HCT116 (cell line): ENCODE results near the gene COA1. TPM values are rescaled to one million over a fixed set of nuclear protein-coding genes. Genes with fewer than 3 reads are reported as not detected.

Experiments
- ATAC-seq: fragments of 200-7000 bp; cut with Tn5 transposase; 2 replicates; pipeline ENCODE4 v1.9.1; 2020; ENCODE audit warnings: mild to moderate bottlenecking, moderate library complexity
- BruUV-seq: library from RNA; stranded (reverse); fragments of 400-500 nt; replicated peaks from 2 replicates; lab custom pipeline; 2021; lab: Mats Ljungman, UMichigan
- CTCF ChIA-PET: fragments of 300-600 bp; sonication (Branson Sonifier 250); formaldehyde crosslinking; loops from one replicate; lab custom pipeline; 2021; ENCODE audit warnings: antibody characterized with exemption; lab: Charles Lee
- POLR2A ChIA-PET: fragments of 300-600, 350-600 bp; sonication (Branson Sonifier 250); formaldehyde crosslinking; loops from one replicate; lab custom pipeline; 2021; ENCODE audit warnings: antibody characterized with exemption; lab: Charles Lee
- RAD21 ChIA-PET, 2 experiments: fragments of 300-600 bp; sonication (Branson Sonifier 250); formaldehyde crosslinking; loops; one replicate each; lab custom pipeline; 2023; ENCODE audit warnings: low total read pairs in 2 of 2; ENCODE audit not compliant: uncharacterized antibody in 2 of 2, unreplicated experiment in 2 of 2, low non-redundant PET in 1 of 2; lab: Charles Lee
- DNase-seq: peaks from one replicate; pipeline ENCODE4 v3.0.0-alpha.2; 2010; ENCODE audit warnings: low read depth, low spot score
- H2AFZ ChIP-seq: fragments of 200-600 bp; shearing (Covaris generic), sonication (generic); 2 replicates; pipeline ENCODE4 v1.6.1; 2017; ENCODE audit warnings: low read depth, mixed run types, mixed read lengths, antibody characterized with exemption, low read length; ENCODE audit not compliant: poor library complexity, severe bottlenecking
- H3K27ac ChIP-seq: 2 replicates; pipeline ENCODE4 v1.5.1; 2012; ENCODE audit warnings: low read depth, low read length
- H3K27me3 ChIP-seq: fragments of 200-600 bp; sonication (generic); 2 replicates; pipeline ENCODE4 v1.6.1; 2016; ENCODE audit warnings: mixed run types, low read length, mixed read lengths; ENCODE audit not compliant: insufficient read depth
- H3K36me3 ChIP-seq, 2 experiments: fragments of 200-500 bp in 1 of 2; fragments of 200-600 bp in 1 of 2; sonication (Bioruptor generic) in 1 of 2; sonication (generic) in 1 of 2; 2 replicates each; pipeline versions ENCODE4 v1.5.1 to v1.6.1; 2014 to 2016; ENCODE audit warnings: low read length in 2 of 2, inconsistent platforms in 1 of 2, mixed read lengths in 1 of 2, mixed run types in 1 of 2; ENCODE audit not compliant: insufficient read depth in 2 of 2, control insufficient read depth in 1 of 2
- H3K4me1 ChIP-seq, 2 experiments: fragments of 200-600 bp in 1 of 2; sonication (generic) in 1 of 2; 2 replicates each; pipeline versions ENCODE4 v1.5.1 to v1.6.1; 2012 to 2017; ENCODE audit warnings: low read length in 2 of 2, inconsistent platforms in 1 of 2, mild to moderate bottlenecking in 1 of 2, mixed read lengths in 1 of 2, mixed run types in 1 of 2, moderate library complexity in 1 of 2; ENCODE audit not compliant: insufficient read depth in 2 of 2, control insufficient read depth in 1 of 2
- H3K4me2 ChIP-seq: fragments of 200-600 bp; sonication (generic); 2 replicates; pipeline ENCODE4 v1.6.1; 2017; ENCODE audit warnings: mixed run types, low read length, mixed read lengths
- H3K4me3 ChIP-seq, 2 experiments: fragments of 200-600 bp in 1 of 2; sonication (generic) in 1 of 2; replicated peaks in 1 of 2; 2 replicates each; pipeline ENCODE4 v1.5.1; 2011 to 2016; ENCODE audit warnings: low read length in 2 of 2, control low read depth in 1 of 2, low read depth in 1 of 2, mild to moderate bottlenecking in 1 of 2, mixed read lengths in 1 of 2, mixed run types in 1 of 2
- H3K79me2 ChIP-seq: fragments of 200-600 bp; sonication (generic); 2 replicates; pipeline ENCODE4 v1.6.1; 2017; ENCODE audit warnings: mild to moderate bottlenecking, mixed run types, low read length, moderate library complexity, mixed read lengths; ENCODE audit not compliant: insufficient read depth
- H3K9ac ChIP-seq: fragments of 200-600 bp; sonication (generic); 2 replicates; pipeline ENCODE4 v1.6.1; 2016; ENCODE audit warnings: low read length, mixed read lengths
- H3K9me2 ChIP-seq: fragments of 200-600 bp; sonication (generic), shearing (Covaris generic); 2 replicates; pipeline ENCODE4 v1.6.1; 2017; ENCODE audit warnings: mixed run types, mild to moderate bottlenecking, moderate library complexity; ENCODE audit not compliant: insufficient read depth
- H3K9me3 ChIP-seq, 2 experiments: fragments of 200-500 bp in 1 of 2; fragments of 200-600 bp in 1 of 2; sonication (Bioruptor generic) in 1 of 2; sonication (generic) in 1 of 2; 2 replicates each; pipeline ENCODE4 v1.6.1; 2014 to 2017; ENCODE audit warnings: low read length in 2 of 2, mixed read lengths in 2 of 2, inconsistent platforms in 1 of 2, low read depth in 1 of 2, mild to moderate bottlenecking in 1 of 2, mixed run types in 1 of 2, moderate library complexity in 1 of 2; ENCODE audit not compliant: control insufficient read depth in 1 of 2, insufficient read depth in 1 of 2
- H4K20me1 ChIP-seq: fragments of 200-600 bp; sonication (generic), shearing (Covaris generic); 2 replicates; pipeline ENCODE4 v1.6.1; 2017; ENCODE audit warnings: mixed run types, mild to moderate bottlenecking, moderate library complexity; ENCODE audit not compliant: insufficient read depth
- ATF3 ChIP-seq: IDR thresholded peaks from 2 replicates; pipeline ENCODE4 v1.6.1; 2012
- CEBPB ChIP-seq: IDR thresholded peaks from 2 replicates; pipeline ENCODE4 v1.6.1; 2012; ENCODE audit warnings: low read depth
- EGR1 ChIP-seq: IDR thresholded peaks from 2 replicates; pipeline ENCODE4 v1.6.1; 2012; ENCODE audit warnings: low read depth
- ELF1 ChIP-seq: IDR thresholded peaks from 2 replicates; pipeline ENCODE4 v1.6.1; 2012; ENCODE audit warnings: low read depth, borderline replicate concordance
- EZH2 ChIP-seq: fragments of 200-600 bp; sonication (generic); IDR thresholded peaks from 2 replicates; pipeline ENCODE4 v1.6.1; 2017; ENCODE audit warnings: antibody characterized with exemption, mixed run types
- EZH2phosphoT487 ChIP-seq: fragments of 200-600 bp; IDR thresholded peaks from 2 replicates; pipeline ENCODE4 v1.6.1; 2018; ENCODE audit warnings: antibody characterized with exemption, borderline replicate concordance
- FOSL1 ChIP-seq: IDR thresholded peaks from 2 replicates; pipeline ENCODE4 v1.6.1; 2012; ENCODE audit warnings: low read depth
- JUND ChIP-seq: IDR thresholded peaks from 2 replicates; pipeline ENCODE4 v1.6.1; 2012
- POLR2A ChIP-seq: IDR thresholded peaks from 2 replicates; pipeline ENCODE4 v1.7.0; 2011; ENCODE audit warnings: borderline replicate concordance; ENCODE audit not compliant: insufficient read depth, insufficient read length; ENCODE audit errors: extremely low read depth
- POLR2AphosphoS5 ChIP-seq: IDR thresholded peaks from 2 replicates; pipeline ENCODE4 v1.6.1; 2011; ENCODE audit warnings: mild to moderate bottlenecking, low read depth, low read length, moderate library complexity
- RAD21 ChIP-seq: IDR thresholded peaks from 2 replicates; pipeline ENCODE4 v1.6.1; 2012; ENCODE audit warnings: low read depth, mild to moderate bottlenecking
- SP1 ChIP-seq: IDR thresholded peaks from 2 replicates; pipeline ENCODE4 v1.6.1; 2012; ENCODE audit warnings: low read depth
- SRF ChIP-seq: IDR thresholded peaks from 2 replicates; pipeline ENCODE4 v1.6.1; 2012; ENCODE audit warnings: low read depth
- TCF7L2 ChIP-seq: IDR thresholded peaks from 2 replicates; pipeline ENCODE4 v1.7.0; 2011; ENCODE audit warnings: borderline replicate concordance, inconsistent platforms; ENCODE audit not compliant: insufficient read depth, insufficient read length; ENCODE audit errors: extremely low read depth
- ZFX ChIP-seq: fragments of 450-650 bp; IDR thresholded peaks from 2 replicates; pipeline ENCODE4 v1.6.1; 2017
- ZNF274 ChIP-seq: fragments of 200-500 bp; sonication (Bioruptor generic); IDR thresholded peaks from 2 replicates; pipeline ENCODE4 v1.6.1; 2014; ENCODE audit warnings: mild to moderate bottlenecking, low read depth, low read length, inconsistent platforms
- intact Hi-C: fragments of 100-400 bp; cut with micrococcal nuclease; formaldehyde crosslinking; loops from 2 replicates; pipeline ENCODE4 v1.10.0; 2022
- total RNA-seq: library from RNA; stranded (reverse); gene quantifications from one replicate; pipeline ENCODE4 v1.2.1, GENCODE V29; 2021; ENCODE audit not compliant: unreplicated experiment

The COA1 gene
- total RNA-seq, 1 experiment from 2014 or later = 78.5 TPM

- TF ChIP-seq POLR2AphosphoS5 (peak; percentile 43; the same call in 1 of the 2 replicates), EZH2phosphoT487 (no peak), POLR2A (no peak)
Observed at GRCh38 chr7:43647673-43648472, 81.5 kb downstream of the COA1 start (continued).

GRCh38 chr7:43647339-43647672 is 82.0 kb downstream of the COA1 start:
- Histone ChIP-seq H3K4me1 (peaks cover 53 to 61% of the 10 kb centered on the region in 2 experiments), H4K20me1 (no peaks in the 10 kb centered on the region; the same call in 1 of the 2 replicates), H3K9me3 (no peaks in the 10 kb centered on the region), H3K79me2 (peaks cover 65% of the 10 kb centered on the region), H2AFZ (no peak overlapping the region)
- POLR2A ChIA-PET = no interaction called here
- no peak for TF ChIP-seq ATF3
- no peak for TF ChIP-seq ZNF274
- no peak for TF ChIP-seq TCF7L2
- no peak for TF ChIP-seq ELF1
- TF ChIP-seq ZFX = no peak
- no peak for TF ChIP-seq SRF
- no peak for TF ChIP-seq EZH2phosphoT487
- no peak for TF ChIP-seq FOSL1
- TF ChIP-seq EZH2 = no peak
- no peak for TF ChIP-seq EGR1
- no peak for TF ChIP-seq CEBPB
- no peak for TF ChIP-seq JUND
- no peak for TF ChIP-seq POLR2AphosphoS5
- no peak for TF ChIP-seq SP1
- TF ChIP-seq RAD21 = no peak
- TF ChIP-seq, all 23 proteins: peak for 0
- Histone ChIP-seq H3K36me3 (peaks cover 3 to 30% of the 10 kb centered on the region in 2 experiments; a peak in 2 of 4 replicates), H3K4me2 (peak overlapping the region; percentile 71), H3K27me3 (no peaks in the 10 kb centered on the region), H3K27ac (peak overlapping the region; percentile 91), H3K4me3 (no peak overlapping the region), H3K9me2 (no peaks in the 10 kb centered on the region), H3K9ac (peak overlapping the region; percentile 49)
- no peak for DNase-seq
- intact Hi-C loops = no loop called here
- TSS peak; percentile 32 for BruUV-seq
- no peak for ATAC-seq
- CTCF ChIA-PET = interaction anchor here (1.4 kb wide), 1 partner anchor 53 kb away, joined by 3 read pairs; no protein-coding TSS in a partner anchor
- RAD21 ChIA-PET = interaction anchor here in 1 of 2 experiments (1.2 to 1.5 kb wide), 2 partner anchors 53 to 65 kb away, joined by 3 read pairs; partner anchors contain the start of gene STK17A
